Measurements from ENCODE around the gene OVCA2. TPM values are rescaled to one million over a fixed set of nuclear protein-coding genes. Genes with fewer than 3 reads are reported as not detected.

Gene OVCA2
- total RNA-seq, 2 donors from 2014 or later: 41.0 to 49.8 TPM

DNA sequence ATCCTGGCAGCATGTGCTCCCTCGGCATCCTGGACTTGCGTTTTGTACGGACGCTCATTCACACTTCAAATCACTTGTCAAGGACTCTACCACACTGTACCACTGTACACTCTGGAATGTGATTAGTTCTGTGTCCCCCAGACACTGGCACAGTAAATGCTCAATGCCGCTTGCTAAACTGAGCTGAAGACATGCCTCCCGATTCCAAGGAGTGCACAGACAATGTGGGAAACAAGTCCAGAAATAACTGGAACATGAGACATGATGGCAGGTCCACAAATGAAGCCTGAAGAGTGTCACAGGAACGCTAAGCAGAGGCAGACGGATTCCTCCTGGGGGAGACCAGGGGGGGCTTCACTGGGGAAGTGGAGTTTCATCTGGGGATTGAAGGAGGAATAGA, 35.2 kb downstream of the OVCA2 start:
- Histone ChIP-seq H3K36me3 (no peaks in the 10 kb centered on the region), H3K9ac (ENCODE audit: low read depth in 2 of 2, low read length in 2 of 2) (no peak overlapping the region), H3K9me3 (no peaks in the 10 kb centered on the region), H3K27ac (peak overlapping the region; percentile 65), H3K4me1 (no peaks in the 10 kb centered on the region), H3K4me3 (no peak overlapping the region), H3K27me3 (no peaks in the 10 kb centered on the region)
- TF ChIP-seq CTCF (IDR thresholded peaks at IDR 0.05): no peak
- DNase-seq: no peak
- intact Hi-C loops (cut with DNase I): no loop called here

DNA sequence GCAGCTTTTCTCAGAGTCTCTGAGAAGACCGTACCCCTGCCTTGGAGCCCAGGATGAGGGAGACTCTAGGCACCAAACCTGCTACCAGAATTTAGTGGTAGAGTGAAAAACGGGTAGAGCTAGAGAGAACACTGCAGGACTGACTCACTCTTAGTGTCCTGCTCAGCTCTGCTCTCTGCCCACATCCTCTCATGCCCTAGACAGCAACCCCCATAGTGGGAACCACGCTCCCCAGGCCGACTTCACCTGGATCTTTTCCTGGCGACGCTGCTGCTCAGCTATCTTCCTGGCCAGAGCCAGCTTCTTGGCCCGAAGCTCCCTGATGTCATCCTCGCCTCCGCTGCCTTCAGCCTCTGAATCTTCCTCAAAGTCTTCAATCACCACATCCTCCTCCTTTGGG, 39.7 kb downstream of the OVCA2 start:
- no peak for TF ChIP-seq CTCF (IDR thresholded peaks at IDR 0.05)
- peak overlapping the region; percentile 96 for H3K27ac ChIP-seq
- H3K4me3 ChIP-seq: no peak overlapping the region
- H3K9ac ChIP-seq (ENCODE audit: low read depth in 2 of 2, low read length in 2 of 2): peak overlapping the region; percentile 0 to 53
- H3K9me3 ChIP-seq: no peaks in the 10 kb centered on the region
- H3K27me3 ChIP-seq: no peaks in the 10 kb centered on the region
- intact Hi-C loops (cut with DNase I): no loop called here
- H3K4me1 ChIP-seq: peaks cover 11% of the 10 kb centered on the region
- H3K36me3 ChIP-seq: no peaks in the 10 kb centered on the region
- DNase-seq: no peak

DNA sequence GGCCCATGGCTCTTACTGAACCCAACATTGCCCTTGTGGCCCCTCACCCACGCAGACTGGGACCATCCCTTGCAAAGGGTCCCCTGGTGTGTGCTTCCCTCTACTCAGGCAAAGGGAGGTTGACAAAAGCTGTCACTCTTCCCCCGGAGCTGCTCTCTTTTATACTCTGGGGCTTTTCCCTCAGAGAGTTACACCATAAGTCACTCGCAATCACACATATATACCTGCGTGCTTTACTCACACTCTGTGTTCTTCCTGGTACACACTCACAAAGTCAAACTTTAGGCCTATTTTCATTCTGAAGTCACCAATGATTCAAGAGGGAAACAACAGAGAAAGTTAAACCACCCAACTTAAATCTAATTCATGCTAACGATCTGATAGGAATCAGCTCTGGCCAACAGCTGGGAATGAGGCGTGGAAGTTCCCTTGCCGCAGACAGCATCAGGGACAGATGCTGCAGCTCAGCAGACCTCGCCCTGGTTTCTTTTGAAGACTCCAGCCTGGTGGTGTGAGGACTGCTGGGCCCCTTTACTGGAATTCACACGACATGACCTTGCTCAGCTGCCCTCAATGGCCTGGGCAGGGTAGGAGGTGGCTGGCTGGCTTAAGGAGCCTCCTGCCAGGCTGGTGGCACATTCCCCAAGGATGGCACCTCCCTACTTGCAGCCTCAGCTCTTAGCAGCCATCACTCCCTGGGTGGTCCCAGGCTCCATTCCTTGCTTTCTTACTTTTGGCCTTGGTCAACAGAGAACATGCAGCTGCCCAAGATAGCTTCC, 40.4 kb downstream of the OVCA2 start:
- no peak for TF ChIP-seq CTCF (IDR thresholded peaks at IDR 0.05)
- H3K36me3 ChIP-seq: no peaks in the 10 kb centered on the region
- no peak for DNase-seq
- H3K4me3 ChIP-seq: no peak overlapping the region
- H3K27ac ChIP-seq: peak overlapping the region; percentile 96
- intact Hi-C loops (cut with DNase I): no loop called here
- H3K4me1 ChIP-seq: peaks cover 12% of the 10 kb centered on the region
- no peaks in the 10 kb centered on the region for H3K27me3 ChIP-seq
- no peaks in the 10 kb centered on the region for H3K9me3 ChIP-seq
- peak overlapping the region; percentile 0 to 53 for H3K9ac ChIP-seq (ENCODE audit: low read depth in 2 of 2, low read length in 2 of 2)

GRCh38 chr17:2083613-2084035, 41.8 kb downstream of the OVCA2 start:
- intact Hi-C loops (cut with DNase I): no loop called here
- TF ChIP-seq CTCF (IDR thresholded peaks at IDR 0.05): no peak
- no peaks in the 10 kb centered on the region for H3K27me3 ChIP-seq
- DNase-seq: no peak
- peaks cover 19% of the 10 kb centered on the region for H3K4me1 ChIP-seq
- peak overlapping the region; percentile 96 for H3K27ac ChIP-seq
- no peaks in the 10 kb centered on the region for H3K9me3 ChIP-seq
- peak overlapping the region; percentile 31 to 76 for H3K9ac ChIP-seq (ENCODE audit: low read depth in 2 of 2, low read length in 2 of 2)
- H3K4me3 ChIP-seq: no peak overlapping the region
- H3K36me3 ChIP-seq: no peaks in the 10 kb centered on the region

GRCh38 chr17:2084036-2084765, 42.4 kb downstream of the OVCA2 start:
- H3K9ac ChIP-seq (ENCODE audit: low read depth in 2 of 2, low read length in 2 of 2): peak overlapping the region; percentile 31 to 76

More at GRCh38 chr17:2084036-2084765, 42.4 kb downstream of the OVCA2 start:
- Histone ChIP-seq H3K4me3 (no peak overlapping the region), H3K27me3 (no peaks in the 10 kb centered on the region), H3K9me3 (no peaks in the 10 kb centered on the region), H3K27ac (peak overlapping the region; percentile 96), H3K36me3 (no peaks in the 10 kb centered on the region), H3K4me1 (peaks cover 23% of the 10 kb centered on the region)
- peak; percentile 79 for DNase-seq
- intact Hi-C loops (cut with DNase I): no loop called here
- TF ChIP-seq CTCF (IDR thresholded peaks at IDR 0.05): no peak
